Coronary artery (tissue), 2 donors: ENCODE results near the gene RGS17.

Source experiments
- DNase-seq: peaks from one replicate; pipeline ENCODE4 v3.0.0-alpha.2; 2017; ENCODE audit warnings: low spot score
- H3K27ac ChIP-seq, 2 donors: fragments of 200-600 bp; sonication (generic); one replicate each; pipeline ENCODE4 v1.5.1; 2016 to 2019
- H3K4me3 ChIP-seq: fragments of 200-600 bp; sonication (generic); 2 replicates; pipeline ENCODE4 v1.5.1; 2016; ENCODE audit warnings: mild to moderate bottlenecking, moderate library complexity
- CTCF ChIP-seq: fragments of 200-600 bp; sonication (generic); IDR thresholded peaks from one replicate; pipeline ENCODE4 v1.5.1; 2019; ENCODE audit warnings: antibody characterized with exemption

Gene RGS17

GRCh38 chr6:152982904-152983636 lies 148.0 kb downstream of the RGS17 start, which contains the start of gene FBXO5:
TSS of gene FBXO5 (minus strand) at chr6:152983041. CDS start at chr6:152982959, 82 bp downstream.
- peak; percentile 98 for DNase-seq
- Histone ChIP-seq H3K4me3 (peak within 1 kb of the TSS; percentile 80), H3K27ac (peak within 1 kb of the TSS; percentile 87 to 93)
- no peak for TF ChIP-seq CTCF

GRCh38 chr6:152981989-152982903 lies 148.8 kb downstream of the RGS17 start:
- no peak for TF ChIP-seq CTCF
- no peak overlapping the region for H3K27ac ChIP-seq
- DNase-seq = peak; percentile 74
- H3K4me3 ChIP-seq = peak overlapping the region; percentile 80

GRCh38 chr6:152981219-152981618 lies 149.9 kb downstream of the RGS17 start:
- Histone ChIP-seq H3K27ac (no peak overlapping the region), H3K4me3 (no peak overlapping the region)
- TF ChIP-seq CTCF = no peak
- DNase-seq = no peak

GRCh38 chr6:152980656-152981055 lies 150.4 kb downstream of the RGS17 start:
- no peak for DNase-seq
- Histone ChIP-seq H3K27ac (no peak overlapping the region), H3K4me3 (no peak overlapping the region)
- TF ChIP-seq CTCF = no peak

- DNase-seq = no peak
- no peak overlapping the region for H3K4me3 ChIP-seq
- H3K27ac ChIP-seq = no peak overlapping the region
- TF ChIP-seq CTCF = no peak
Measured at GRCh38 chr6:152979116-152979515, 152.0 kb downstream of the RGS17 start.

GRCh38 chr6:152978058-152978457 lies 153.0 kb downstream of the RGS17 start:
- TF ChIP-seq CTCF = no peak
- DNase-seq = no peak
- no peak overlapping the region for H3K4me3 ChIP-seq
- H3K27ac ChIP-seq = no peak overlapping the region
